Gastroesophageal sphincter (tissue), 3 donors: ENCODE results near the gene AUTS2.

Experiments used
- CTCF ChIP-seq, 4 experiments: fragments of 200-600 bp in 2 of 4; fragments of 450-650 bp in 2 of 4; sonication (generic) in 1 of 4; IDR thresholded peaks; one replicate each; pipeline ENCODE4 v1.5.1; 2017 to 2019; ENCODE audit warnings: antibody characterized with exemption in 4 of 4, mild to moderate bottlenecking in 2 of 4, moderate library complexity in 2 of 4
- EP300 ChIP-seq: sonication (generic); formaldehyde crosslinking; IDR thresholded peaks from one replicate; pipeline ENCODE4 v1.6.1; 2017; ENCODE audit warnings: antibody characterized with exemption, mild to moderate bottlenecking
- POLR2A ChIP-seq, 2 donors: fragments of 450-650 bp; IDR thresholded peaks; one replicate each; pipeline ENCODE4 v1.6.1; 2017; ENCODE audit warnings: antibody characterized with exemption in 2 of 2, mild to moderate bottlenecking in 2 of 2, moderate library complexity in 1 of 2
- POLR2AphosphoS5 ChIP-seq: sonication (generic); formaldehyde crosslinking; IDR thresholded peaks from one replicate; pipeline ENCODE4 v1.6.1; 2017; ENCODE audit warnings: antibody characterized with exemption

- TF ChIP-seq POLR2AphosphoS5 (no peak), CTCF (IDR thresholded peaks at IDR 0.05) (peak; percentile 75 to 95 (median 80)), POLR2A (IDR thresholded peaks at IDR 0.05) (no peak), EP300 (no peak)
Observed at GRCh38 chr7:70829221-70830059, 1231.2 kb downstream of the AUTS2 start.
